CD8-positive, alpha-beta memory T cell (primary cell): ENCODE data around the gene PERM1. TPM values are rescaled to one million over a fixed set of nuclear protein-coding genes. Genes with fewer than 3 reads are reported as not detected.

Experiments
- CTCF ChIA-PET: fragments of 350-600 bp; sonication (Branson Sonifier 250); formaldehyde crosslinking; loops from one replicate; lab custom pipeline; 2021; ENCODE audit warnings: antibody characterized with exemption; lab: Charles Lee
- POLR2A ChIA-PET: fragments of 350-600 bp; sonication (Branson Sonifier 250); formaldehyde crosslinking; loops from one replicate; lab custom pipeline; 2021; ENCODE audit warnings: antibody characterized with exemption; lab: Charles Lee
- DNase-seq, 5 donors: peaks; one replicate each; pipeline versions ENCODE4 v3.0.0 to v3.0.0-alpha.2; 2020 to 2022; ENCODE audit warnings: mixed read lengths in 1 of 5
- H3K27ac ChIP-seq: one replicate; pipeline ENCODE4 v1.7.0; 2013; ENCODE audit warnings: low read depth, mild to moderate bottlenecking, low read length, moderate library complexity
- H3K27me3 ChIP-seq: 2 replicates; pipeline ENCODE4 v1.7.0; 2013; ENCODE audit warnings: low read length, mild to moderate bottlenecking; ENCODE audit not compliant: insufficient read depth, poor library complexity, severe bottlenecking
- H3K36me3 ChIP-seq: 2 replicates; pipeline ENCODE4 v1.7.0; 2013; ENCODE audit warnings: mild to moderate bottlenecking, low read length, moderate library complexity; ENCODE audit not compliant: insufficient read depth
- H3K4me1 ChIP-seq: 2 replicates; pipeline ENCODE4 v1.7.0; 2013; ENCODE audit warnings: mild to moderate bottlenecking, low read length, moderate library complexity; ENCODE audit not compliant: insufficient read depth
- H3K4me3 ChIP-seq: 2 replicates; pipeline ENCODE4 v1.7.0; 2013; ENCODE audit warnings: mild to moderate bottlenecking, low read length
- H3K9me3 ChIP-seq: 2 replicates; pipeline ENCODE4 v1.7.0; 2013; ENCODE audit warnings: mild to moderate bottlenecking, low read length
- H3K27ac Mint-ChIP-seq, 8 donors: one replicate each; pipeline ENCODE4 v1.8.0; 2020 to 2021; ENCODE audit warnings: mixed read lengths in 8 of 8, mild to moderate bottlenecking in 6 of 8, inconsistent platforms in 3 of 8, moderate library complexity in 3 of 8
- H3K27me3 Mint-ChIP-seq, 2 donors: one replicate each; pipeline ENCODE4 v1.8.0; 2020 to 2021; ENCODE audit warnings: mixed read lengths in 2 of 2, mild to moderate bottlenecking in 1 of 2, moderate library complexity in 1 of 2
- H3K36me3 Mint-ChIP-seq, 3 donors: one replicate each; pipeline ENCODE4 v1.8.0; 2020 to 2021; ENCODE audit warnings: mixed read lengths in 3 of 3, inconsistent platforms in 1 of 3, mild to moderate bottlenecking in 1 of 3
- H3K4me1 Mint-ChIP-seq, 3 donors: one replicate each; pipeline ENCODE4 v1.8.0; 2020 to 2021; ENCODE audit warnings: mixed read lengths in 3 of 3, inconsistent platforms in 1 of 3, mild to moderate bottlenecking in 1 of 3
- H3K4me3 Mint-ChIP-seq, 7 donors: one replicate each; pipeline ENCODE4 v1.8.0; 2020 to 2021; ENCODE audit warnings: mixed read lengths in 7 of 7, mild to moderate bottlenecking in 6 of 7, moderate library complexity in 4 of 7, inconsistent platforms in 2 of 7
- H3K9me3 Mint-ChIP-seq, 5 donors: one replicate each; pipeline ENCODE4 v1.8.0; 2020 to 2022; ENCODE audit warnings: mixed read lengths in 5 of 5, mild to moderate bottlenecking in 3 of 5, moderate library complexity in 2 of 5, inconsistent platforms in 1 of 5
- polyA plus RNA-seq: library from polyadenylated mRNA; unstranded; fragments of 300-500 nt; fragmentation: Illumina TruSeq; gene quantifications from one replicate; pipeline ENCODE4 v1.2.3, GENCODE V29; 2021
- total RNA-seq, 2 experiments: library from RNA; stranded (reverse); gene quantifications; one replicate each; pipeline ENCODE4 v1.2.3, GENCODE V29; 2021

The PERM1 gene
- total and polyA plus RNA-seq, 3 experiments from 2014 or later, result not detected

DNA sequence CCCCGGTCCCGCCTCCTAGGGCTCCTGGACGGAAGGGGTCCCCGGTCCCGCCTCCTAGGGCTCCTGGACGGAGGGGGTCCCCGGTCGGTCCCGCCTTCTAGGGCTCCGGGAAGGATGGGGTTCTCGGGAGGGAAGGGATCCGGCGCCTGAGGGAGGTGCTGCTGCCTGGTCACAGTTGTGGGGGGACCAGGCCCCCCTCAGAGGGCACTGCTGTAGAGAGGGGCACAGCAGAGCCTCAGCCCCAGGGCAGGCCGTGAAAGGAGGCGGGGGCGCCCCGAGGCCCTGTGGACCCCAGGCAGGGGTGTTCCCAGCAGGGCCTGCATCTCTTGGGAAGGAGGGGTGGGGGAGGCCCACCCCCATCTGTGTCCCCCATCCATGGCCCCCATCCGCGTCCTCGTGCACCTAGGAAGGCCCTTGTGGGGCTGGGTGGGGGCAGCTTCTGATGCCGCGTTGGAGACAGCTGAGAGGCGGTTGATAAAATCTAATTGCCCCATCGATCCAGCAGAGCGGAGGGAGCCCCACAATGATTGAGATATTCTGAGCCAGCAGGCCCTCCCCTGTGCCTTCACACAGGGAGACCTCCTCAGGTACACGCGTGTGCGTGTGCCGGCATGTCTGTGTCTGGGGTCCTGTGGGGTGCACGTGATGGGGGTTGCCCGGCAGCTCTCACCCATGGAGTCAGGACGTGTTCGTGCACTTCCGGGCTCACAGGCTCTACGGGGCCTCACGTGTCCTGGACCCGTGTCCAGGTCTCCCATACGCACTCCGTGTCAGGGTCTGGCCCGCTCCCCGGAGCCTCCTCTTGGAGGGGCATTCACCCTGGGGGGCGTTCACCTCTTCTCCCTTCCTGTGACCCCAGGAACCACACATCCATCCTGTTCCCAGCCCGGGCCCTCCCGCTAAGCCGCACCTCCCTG lies 45.3 kb downstream of the PERM1 start:
- Histone ChIP-seq H3K4me1 (peaks cover 12% of the 10 kb centered on the region), H3K27ac (no peak overlapping the region), H3K4me3 (no peak overlapping the region), H3K27me3 (peaks cover 18% of the 10 kb centered on the region), H3K9me3 (no peaks in the 10 kb centered on the region), H3K36me3 (no peaks in the 10 kb centered on the region)
- Mint-ChIP-seq H3K4me3 (no peak overlapping the region), H3K27ac (no peak overlapping the region), H3K36me3 (no peaks in the 10 kb centered on the region), H3K4me1 (peaks cover 2 to 13% (median 4%) of the 10 kb centered on the region in 3 donors), H3K9me3 (no peaks in the 10 kb centered on the region), H3K27me3 (peaks cover 24 to 40% of the 10 kb centered on the region in 2 donors)
- ChIA-PET POLR2A (no interaction called here), CTCF (no interaction called here)
- no peak for DNase-seq

DNA sequence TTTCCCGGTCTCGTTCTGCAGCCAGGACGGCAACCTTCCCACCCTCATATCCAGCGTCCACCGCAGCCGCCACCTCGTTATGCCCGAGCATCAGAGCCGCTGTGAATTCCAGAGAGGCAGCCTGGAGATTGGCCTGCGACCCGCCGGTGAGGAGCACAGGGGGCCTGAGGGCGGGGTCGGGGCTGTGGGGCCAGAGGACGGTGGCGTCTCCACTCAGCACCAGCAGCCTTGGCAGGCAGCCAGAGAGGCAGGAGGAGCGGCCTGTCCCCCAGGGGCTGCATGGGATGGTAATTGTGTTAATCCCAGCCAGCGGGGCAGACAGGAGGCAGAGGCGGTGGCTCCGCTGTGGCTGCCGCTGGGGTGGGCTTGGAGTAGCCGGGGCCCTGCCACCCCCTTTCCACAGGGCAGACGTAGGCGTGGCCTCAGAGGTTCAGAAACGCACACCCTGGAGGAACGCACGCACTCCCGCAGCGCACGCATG lies 46.1 kb downstream of the PERM1 start:
- no peak for DNase-seq
- Histone ChIP-seq H3K27me3 (peaks cover 15% of the 10 kb centered on the region), H3K4me1 (peaks cover 4% of the 10 kb centered on the region), H3K27ac (no peak overlapping the region), H3K36me3 (no peaks in the 10 kb centered on the region), H3K4me3 (no peak overlapping the region), H3K9me3 (no peaks in the 10 kb centered on the region)
- ChIA-PET CTCF (no interaction called here), POLR2A (no interaction called here)
- H3K27ac Mint-ChIP-seq, result no peak overlapping the region
- H3K4me1 Mint-ChIP-seq, result peaks cover 4 to 8% (median 5%) of the 10 kb centered on the region in 3 donors
- H3K36me3 Mint-ChIP-seq, result no peaks in the 10 kb centered on the region
- H3K4me3 Mint-ChIP-seq, result no peak overlapping the region
- no peaks in the 10 kb centered on the region for H3K9me3 Mint-ChIP-seq
- H3K27me3 Mint-ChIP-seq, result peaks cover 20 to 38% of the 10 kb centered on the region in 2 donors

DNA sequence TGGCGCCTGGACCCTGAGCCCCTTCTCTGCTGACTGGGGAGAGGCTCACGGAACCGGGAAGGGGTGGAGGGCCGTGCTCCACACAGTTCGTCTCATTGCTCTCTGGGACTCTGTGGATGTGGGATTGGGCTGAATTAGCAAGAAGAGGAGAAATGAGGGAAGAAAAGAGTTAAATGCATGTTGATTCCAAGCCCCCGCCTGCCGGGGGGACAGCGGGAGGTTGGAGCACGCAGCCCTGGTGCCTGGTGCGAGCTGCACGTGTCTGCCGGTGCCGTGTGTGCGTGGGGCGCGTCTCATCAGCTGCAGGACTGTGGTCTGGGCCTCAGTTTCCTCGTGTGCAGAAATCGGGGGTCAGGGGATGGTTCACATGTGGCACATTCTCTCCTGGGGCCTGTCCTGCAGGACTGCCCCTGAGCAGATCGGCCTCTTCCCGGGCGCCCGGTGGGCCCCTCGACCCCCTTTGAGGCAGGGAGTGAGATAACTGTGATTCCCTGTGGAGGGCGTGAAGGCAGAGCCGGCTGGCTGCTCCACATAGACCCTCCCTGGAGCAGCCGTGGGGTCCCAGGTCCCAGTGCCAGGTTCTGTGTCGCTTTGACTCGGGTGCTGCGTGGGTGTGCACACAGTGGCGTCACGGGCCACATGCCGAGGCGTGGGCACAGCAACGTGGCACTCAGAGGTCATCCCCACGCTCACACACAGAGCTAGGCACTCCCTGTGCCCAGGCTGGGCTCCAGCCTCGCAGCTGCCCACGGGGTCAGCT lies 46.7 kb downstream of the PERM1 start:
- Mint-ChIP-seq H3K9me3 (no peaks in the 10 kb centered on the region), H3K27me3 (peaks cover 15 to 34% of the 10 kb centered on the region in 2 donors), H3K27ac (no peak overlapping the region), H3K4me1 (peaks cover 3 to 5% (median 4%) of the 10 kb centered on the region in 3 donors), H3K4me3 (no peak overlapping the region), H3K36me3 (no peaks in the 10 kb centered on the region)
- ChIA-PET CTCF (no interaction called here), POLR2A (no interaction called here)
- Histone ChIP-seq H3K9me3 (no peaks in the 10 kb centered on the region), H3K36me3 (no peaks in the 10 kb centered on the region), H3K4me3 (no peak overlapping the region), H3K4me1 (no peaks in the 10 kb centered on the region), H3K27me3 (peaks cover 11% of the 10 kb centered on the region), H3K27ac (no peak overlapping the region)
- DNase-seq, result no peak

DNA sequence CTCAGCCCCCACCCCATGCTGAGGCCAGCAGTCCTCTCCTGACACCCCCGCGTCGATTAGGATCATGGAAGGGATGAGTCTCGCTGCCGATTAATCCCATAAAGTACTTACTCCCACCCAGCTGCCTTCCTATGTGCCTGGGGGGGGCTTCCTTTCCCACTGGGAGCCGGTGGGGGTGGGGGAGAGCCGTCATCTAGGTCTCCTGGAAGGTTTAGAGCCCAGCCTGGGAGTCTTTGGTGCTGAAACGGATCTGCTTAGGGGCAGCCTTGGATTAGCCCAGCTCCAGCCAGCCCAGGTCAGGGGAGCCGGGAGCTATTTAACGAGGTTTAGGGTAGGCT lies 48.3 kb downstream of the PERM1 start:
- POLR2A ChIA-PET, result no interaction called here

DNA sequence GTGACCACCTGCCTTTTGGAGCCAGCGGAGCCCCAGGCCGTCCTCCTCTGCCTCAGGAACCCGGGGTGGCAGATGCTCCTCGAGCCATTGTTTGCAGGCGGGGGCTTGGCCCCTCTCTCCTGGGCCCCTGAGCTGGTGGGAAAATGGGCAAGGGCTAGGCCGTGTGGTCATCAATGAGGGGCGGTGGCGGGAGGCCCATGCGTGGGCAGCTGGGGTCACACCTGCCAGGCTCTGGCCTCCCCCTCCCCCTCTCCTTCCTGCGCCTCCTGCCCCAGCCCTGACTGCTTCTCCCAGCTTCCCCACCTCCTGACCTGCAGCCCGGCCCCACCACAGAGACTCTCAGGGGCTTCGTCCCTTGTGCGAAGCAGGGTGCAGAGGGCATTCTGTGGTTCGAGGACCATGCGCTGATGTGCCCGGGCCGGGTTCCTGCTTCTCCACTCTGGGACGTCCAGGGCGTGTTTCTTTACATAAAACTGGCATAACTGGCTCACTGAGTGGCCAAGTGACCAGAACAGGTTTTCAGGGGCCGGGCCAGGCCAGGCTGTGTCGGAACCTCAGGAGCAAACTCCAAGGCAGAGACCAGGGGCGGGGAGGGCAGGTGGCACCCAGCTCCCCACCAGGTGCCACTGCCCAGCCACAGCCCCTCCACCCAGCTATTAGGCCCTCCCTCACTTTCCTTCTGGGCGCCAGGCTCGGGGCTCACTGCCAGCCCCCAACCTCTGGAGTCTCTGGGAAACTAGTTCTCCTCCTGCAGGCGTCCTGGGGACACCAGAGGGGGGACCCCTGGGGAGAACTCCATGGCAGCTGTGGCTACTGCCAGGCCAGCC lies 48.9 kb downstream of the PERM1 start:
- H3K27ac ChIP-seq, result no peak overlapping the region
- CTCF ChIA-PET, result no interaction called here
- H3K36me3 ChIP-seq, result no peaks in the 10 kb centered on the region
- no peaks in the 10 kb centered on the region for H3K4me1 ChIP-seq
- H3K9me3 ChIP-seq, result no peaks in the 10 kb centered on the region
- Mint-ChIP-seq H3K4me3 (no peak overlapping the region), H3K4me1 (peaks cover 3 to 5% (median 4%) of the 10 kb centered on the region in 3 donors), H3K27ac (peak overlapping the region in 1 of 8 donors; percentile 33), H3K36me3 (no peaks in the 10 kb centered on the region), H3K9me3 (no peaks in the 10 kb centered on the region), H3K27me3 (peaks cover 6 to 28% of the 10 kb centered on the region in 2 donors)
- POLR2A ChIA-PET, result no interaction called here
- no peak overlapping the region for H3K4me3 ChIP-seq
- peaks cover 7% of the 10 kb centered on the region for H3K27me3 ChIP-seq
- no peak for DNase-seq

More for the DNA sequence above, 48.3 kb downstream of the PERM1 start:
- CTCF ChIA-PET, result no interaction called here
- H3K9me3 Mint-ChIP-seq, result no peaks in the 10 kb centered on the region
- Histone ChIP-seq H3K27ac (no peak overlapping the region), H3K9me3 (no peaks in the 10 kb centered on the region), H3K27me3 (peaks cover 7% of the 10 kb centered on the region), H3K36me3 (no peaks in the 10 kb centered on the region), H3K4me3 (no peak overlapping the region), H3K4me1 (no peaks in the 10 kb centered on the region)
- no peaks in the 10 kb centered on the region for H3K36me3 Mint-ChIP-seq
- no peak overlapping the region for H3K27ac Mint-ChIP-seq
- DNase-seq, result no peak
- peaks cover 7 to 34% of the 10 kb centered on the region in 2 donors for H3K27me3 Mint-ChIP-seq
- H3K4me3 Mint-ChIP-seq, result no peak overlapping the region
- peaks cover 3 to 5% (median 4%) of the 10 kb centered on the region in 3 donors for H3K4me1 Mint-ChIP-seq

DNA sequence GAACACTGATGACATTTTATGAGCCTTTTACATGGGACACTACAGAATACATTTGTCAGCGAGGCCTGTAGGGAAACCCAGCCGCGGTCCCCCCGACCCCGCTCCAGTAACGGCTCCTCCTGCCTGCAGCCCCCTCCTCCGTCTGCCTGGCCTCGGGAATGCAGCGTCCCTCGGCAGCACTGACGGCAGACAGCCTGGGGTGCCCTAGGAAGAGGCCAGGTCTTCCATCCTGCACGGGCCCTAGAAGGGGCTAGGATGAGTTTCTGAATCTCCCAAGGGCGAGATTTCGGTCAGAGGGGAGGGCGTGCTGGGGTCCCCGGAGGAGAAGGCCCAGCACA lies 49.8 kb downstream of the PERM1 start:
- H3K36me3 Mint-ChIP-seq, result no peaks in the 10 kb centered on the region
- ChIA-PET CTCF (no interaction called here), POLR2A (no interaction called here)
- H3K27me3 Mint-ChIP-seq, result peaks cover 6 to 32% of the 10 kb centered on the region in 2 donors
- no peaks in the 10 kb centered on the region for H3K4me1 ChIP-seq
- no peaks in the 10 kb centered on the region for H3K36me3 ChIP-seq
- H3K4me1 Mint-ChIP-seq, result peaks cover 3 to 5% (median 4%) of the 10 kb centered on the region in 3 donors
- H3K9me3 Mint-ChIP-seq, result no peaks in the 10 kb centered on the region
- no peaks in the 10 kb centered on the region for H3K9me3 ChIP-seq
- H3K4me3 Mint-ChIP-seq, result no peak overlapping the region
- no peak for DNase-seq
- H3K27ac ChIP-seq, result no peak overlapping the region
- no peak overlapping the region for H3K4me3 ChIP-seq
- no peak overlapping the region for H3K27ac Mint-ChIP-seq
- H3K27me3 ChIP-seq, result peaks cover 7% of the 10 kb centered on the region

DNA sequence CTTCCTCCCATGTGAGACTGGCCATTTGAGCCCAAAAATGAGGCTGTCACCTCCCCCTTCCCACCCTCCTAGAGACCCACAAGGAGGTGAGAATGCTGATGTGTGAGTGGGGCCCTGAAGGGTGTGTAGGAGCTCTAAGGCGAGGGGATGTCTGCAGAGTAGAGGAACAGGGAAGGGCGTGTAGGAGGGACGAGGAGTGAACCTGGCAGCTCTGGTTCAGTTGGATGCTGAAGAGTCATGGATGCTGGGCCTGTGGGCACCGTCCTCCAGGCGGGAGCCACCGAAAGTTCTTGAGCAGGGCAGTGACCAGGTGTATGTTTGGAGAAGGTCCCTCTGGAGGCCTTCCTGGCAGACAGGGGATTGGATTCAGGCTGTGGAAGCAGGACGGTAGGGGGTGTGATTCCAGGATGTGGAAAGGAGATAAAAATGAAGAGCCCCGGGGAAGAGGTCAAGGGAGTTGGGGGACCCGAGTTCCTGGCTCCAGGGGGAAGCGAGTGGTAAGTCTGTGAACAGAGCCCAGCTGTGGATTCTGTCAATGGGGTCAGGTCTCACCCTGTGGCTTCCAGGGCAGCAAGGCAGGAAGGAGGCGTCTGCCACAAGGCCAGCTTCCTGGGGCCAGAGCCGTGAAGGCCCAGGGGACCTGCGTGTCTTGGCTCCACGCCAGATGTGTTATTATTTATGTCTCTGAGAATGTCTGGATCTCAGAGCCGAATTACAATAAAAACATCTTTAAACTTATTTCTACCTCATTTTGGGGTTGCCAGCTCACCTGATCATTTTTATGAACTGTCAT lies 50.3 kb downstream of the PERM1 start:
- Mint-ChIP-seq H3K36me3 (no peaks in the 10 kb centered on the region), H3K4me3 (no peak overlapping the region), H3K4me1 (peaks cover 3 to 5% (median 4%) of the 10 kb centered on the region in 3 donors), H3K27me3 (peaks cover 7 to 31% of the 10 kb centered on the region in 2 donors), H3K27ac (peak overlapping the region in 1 of 8 donors; percentile 39), H3K9me3 (no peaks in the 10 kb centered on the region)
- ChIA-PET POLR2A (no interaction called here), CTCF (no interaction called here)
- no peak for DNase-seq
- Histone ChIP-seq H3K36me3 (no peaks in the 10 kb centered on the region), H3K9me3 (no peaks in the 10 kb centered on the region), H3K4me3 (no peak overlapping the region), H3K4me1 (no peaks in the 10 kb centered on the region), H3K27ac (no peak overlapping the region), H3K27me3 (peaks cover 8% of the 10 kb centered on the region)
